GM18502 (cell line): ENCODE results near the gene CSRP1.

Source experiments
- ATAC-seq: cut with Tn5 transposase; IDR thresholded peaks from one replicate; pipeline ENCODE4 v1.9.1; 2021; ENCODE audit warnings: mild to moderate bottlenecking; ENCODE audit not compliant: unreplicated experiment, poor library complexity

CSRP1 gene

GRCh38 chr1:201515895-201516294 is 9.0 kb upstream of the CSRP1 start:
- no peak for ATAC-seq

GRCh38 chr1:201515062-201515750 is 8.3 kb upstream of the CSRP1 start:
- ATAC-seq = no peak

GRCh38 chr1:201514466-201514865 is 7.5 kb upstream of the CSRP1 start:
- ATAC-seq = no peak

GRCh38 chr1:201513498-201514243 is 6.7 kb upstream of the CSRP1 start:
- no peak for ATAC-seq

- peak; percentile 42 for ATAC-seq
Observed at GRCh38 chr1:201511941-201512539, 5.1 kb upstream of the CSRP1 start.

- no peak for ATAC-seq
Observed at GRCh38 chr1:201511396-201511940, 4.5 kb upstream of the CSRP1 start.

GRCh38 chr1:201510734-201511133 is 3.8 kb upstream of the CSRP1 start:
- ATAC-seq = no peak

- ATAC-seq = no peak
Observed at GRCh38 chr1:201509601-201510374, 2.9 kb upstream of the CSRP1 start.

GRCh38 chr1:201508809-201509208 is 1.9 kb upstream of the CSRP1 start:
- ATAC-seq = no peak

GRCh38 chr1:201507360-201507675 is 395 bp upstream of the CSRP1 start:
- ATAC-seq = peak; percentile 1

GRCh38 chr1:201506092-201506491 is 831 bp downstream of the CSRP1 start:
- no peak for ATAC-seq

- no peak for ATAC-seq
Observed at GRCh38 chr1:201505503-201505890, 1.4 kb downstream of the CSRP1 start.

- no peak for ATAC-seq
Observed at GRCh38 chr1:201504799-201505502, 2.0 kb downstream of the CSRP1 start.

- no peak for ATAC-seq
Observed at GRCh38 chr1:201504179-201504631, 2.7 kb downstream of the CSRP1 start.

- no peak for ATAC-seq
Observed at GRCh38 chr1:201503397-201504176, 3.3 kb downstream of the CSRP1 start.

- ATAC-seq = no peak
Observed at GRCh38 chr1:201502511-201502857, 4.4 kb downstream of the CSRP1 start.

GRCh38 chr1:201501812-201502510 is 5.0 kb downstream of the CSRP1 start:
- ATAC-seq = no peak

- no peak for ATAC-seq
Observed at GRCh38 chr1:201501144-201501543, 5.8 kb downstream of the CSRP1 start.

- ATAC-seq = no peak
Observed at GRCh38 chr1:201500670-201501120, 6.2 kb downstream of the CSRP1 start.
